ENCODE results near the gene SHE. TPM values are rescaled to one million over a fixed set of nuclear protein-coding genes. Genes with fewer than 3 reads are reported as not detected.

Gene SHE
- total RNA-seq, 4 donors from 2014 or later = 4.0 to 8.0 (median 6.1) TPM

DNA sequence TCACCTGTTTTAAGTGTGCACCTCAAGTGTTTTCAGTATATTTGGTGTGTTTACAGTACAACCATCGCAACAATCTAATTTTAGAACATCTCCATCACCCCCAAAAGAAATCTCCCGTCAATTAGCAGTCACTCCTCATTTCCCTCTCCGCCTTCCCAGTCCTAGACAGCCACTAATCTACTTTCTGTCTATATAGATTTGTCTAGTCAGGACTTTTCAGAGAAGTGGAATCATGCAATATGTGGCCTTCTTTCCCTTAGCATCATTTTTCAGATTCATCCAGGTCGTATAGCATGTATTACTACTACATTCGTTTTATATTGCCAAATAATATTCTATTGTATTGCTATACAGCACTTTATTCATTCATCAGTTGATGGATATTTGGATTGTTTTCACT lies 1.7 kb upstream of the SHE start:
- no peak for TF ChIP-seq POLR2A (IDR thresholded peaks at IDR 0.05)
- TF ChIP-seq, protein P1, sequence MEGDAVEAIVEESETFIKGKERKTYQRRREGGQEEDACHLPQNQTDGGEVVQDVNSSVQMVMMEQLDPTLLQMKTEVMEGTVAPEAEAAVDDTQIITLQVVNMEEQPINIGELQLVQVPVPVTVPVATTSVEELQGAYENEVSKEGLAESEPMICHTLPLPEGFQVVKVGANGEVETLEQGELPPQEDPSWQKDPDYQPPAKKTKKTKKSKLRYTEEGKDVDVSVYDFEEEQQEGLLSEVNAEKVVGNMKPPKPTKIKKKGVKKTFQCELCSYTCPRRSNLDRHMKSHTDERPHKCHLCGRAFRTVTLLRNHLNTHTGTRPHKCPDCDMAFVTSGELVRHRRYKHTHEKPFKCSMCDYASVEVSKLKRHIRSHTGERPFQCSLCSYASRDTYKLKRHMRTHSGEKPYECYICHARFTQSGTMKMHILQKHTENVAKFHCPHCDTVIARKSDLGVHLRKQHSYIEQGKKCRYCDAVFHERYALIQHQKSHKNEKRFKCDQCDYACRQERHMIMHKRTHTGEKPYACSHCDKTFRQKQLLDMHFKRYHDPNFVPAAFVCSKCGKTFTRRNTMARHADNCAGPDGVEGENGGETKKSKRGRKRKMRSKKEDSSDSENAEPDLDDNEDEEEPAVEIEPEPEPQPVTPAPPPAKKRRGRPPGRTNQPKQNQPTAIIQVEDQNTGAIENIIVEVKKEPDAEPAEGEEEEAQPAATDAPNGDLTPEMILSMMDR (IDR thresholded peaks at IDR 0.05) = no peak
- intact Hi-C loops (cut with DNase I; ENCODE audit: low total_unique reads) = no loop called here
- WGBS, 2 donors = 73 to 82% methylated on average over 5 of the region's 5 CpGs
- DNase-seq (ENCODE audit: low spot score in 2 of 2) = no peak
- H3K4me3 ChIP-seq (ENCODE audit: low read depth, poor library complexity, severe bottlenecking) = no peak overlapping the region

DNA sequence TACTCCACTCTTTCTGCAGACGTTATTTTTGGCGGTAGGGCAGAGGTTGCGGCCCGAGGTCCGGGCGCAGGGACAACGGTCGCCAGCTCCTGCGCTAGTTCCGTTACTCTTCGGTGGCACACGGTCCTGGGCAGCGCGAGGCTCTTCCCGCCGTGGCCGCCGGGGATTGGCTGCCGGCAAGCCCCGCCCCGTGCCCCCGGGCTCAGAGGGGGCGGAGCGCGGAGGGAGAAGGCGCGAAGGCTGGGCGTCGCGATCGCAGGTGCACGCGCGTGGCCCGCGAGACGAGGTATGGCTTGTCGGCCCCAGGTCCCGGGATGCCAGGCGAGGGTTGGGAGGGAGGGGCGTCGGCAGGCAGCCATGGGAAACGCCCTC lies 518 bp upstream of the SHE start:
- no peak for TF ChIP-seq POLR2A (IDR thresholded peaks at IDR 0.05)
- TF ChIP-seq, protein P1 (IDR thresholded peaks at IDR 0.05) = no peak

DNA sequence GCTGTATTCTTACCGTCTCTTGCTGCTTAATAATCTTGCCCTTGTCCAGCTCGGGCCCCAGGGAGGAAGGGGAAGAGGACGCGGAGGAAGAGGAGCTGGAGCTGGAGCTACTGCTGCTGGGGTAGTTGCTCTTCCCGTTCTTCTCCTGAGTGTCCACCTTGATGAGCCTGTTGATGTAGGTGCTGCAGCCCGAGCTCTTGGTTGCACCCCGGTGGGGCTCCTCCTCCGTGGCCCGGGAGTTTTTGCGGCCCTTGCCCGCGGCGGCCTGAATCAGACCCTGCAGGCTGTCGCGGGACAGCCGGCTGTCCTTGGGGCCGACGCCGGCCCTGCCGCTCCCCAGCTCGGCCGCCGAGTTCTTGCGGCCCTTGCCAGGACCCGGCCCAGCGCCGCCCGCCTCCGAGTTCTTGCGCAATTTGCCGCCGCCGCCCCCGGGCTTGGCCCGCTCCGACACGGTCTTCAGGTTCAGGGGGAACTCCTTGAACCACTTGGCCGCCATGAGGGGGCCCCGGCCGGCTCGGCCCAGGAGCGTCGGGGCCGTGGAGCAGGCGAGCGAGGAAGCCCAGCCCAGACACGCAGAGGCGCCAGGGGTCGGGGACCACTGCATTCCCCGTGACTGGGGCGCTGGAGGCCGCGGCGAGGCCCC lies 668 bp downstream of the SHE start:
- intact Hi-C loops (cut with DNase I; ENCODE audit: low total_unique reads) = no loop called here
- TF ChIP-seq POLR2A (IDR thresholded peaks at IDR 0.05) = no peak
- TF ChIP-seq, protein P1 (IDR thresholded peaks at IDR 0.05) = no peak
- peak overlapping the region; percentile 27 for H3K4me3 ChIP-seq (ENCODE audit: low read depth, poor library complexity, severe bottlenecking)
- 5% methylated on average over 32 to 36 of the region's 54 CpGs for WGBS, 2 donors
- DNase-seq (ENCODE audit: low spot score in 2 of 2) = peak in 1 of 2 donors; percentile 94

More for the DNA sequence above, 518 bp upstream of the SHE start:
- H3K4me3 ChIP-seq (ENCODE audit: low read depth, poor library complexity, severe bottlenecking) = no peak overlapping the region
- intact Hi-C loops (cut with DNase I; ENCODE audit: low total_unique reads) = no loop called here
- DNase-seq (ENCODE audit: low spot score in 2 of 2) = peak in 1 of 2 donors; percentile 80
- 11 to 27% methylated on average over 25 to 32 of the region's 43 CpGs for WGBS, 2 donors

DNA sequence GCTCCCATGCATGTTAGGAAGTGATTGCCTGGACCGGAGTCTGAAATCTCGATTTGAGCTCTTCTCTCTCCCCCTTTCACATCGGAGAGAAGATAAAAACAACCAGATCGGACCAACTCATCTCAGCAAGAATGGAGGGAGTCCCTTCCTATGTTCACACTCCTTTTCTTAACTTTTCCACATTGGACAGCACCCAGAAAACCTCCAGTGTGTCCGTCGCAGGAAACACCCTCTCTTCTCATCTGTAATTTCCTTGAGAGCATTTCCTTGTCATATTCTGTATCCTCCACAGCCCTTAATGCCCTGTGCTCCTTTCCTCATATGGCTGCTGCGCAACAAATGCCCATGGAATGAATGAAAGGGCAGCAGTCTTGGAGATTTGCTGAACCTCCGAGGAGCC lies 1.7 kb downstream of the SHE start:
- DNase-seq (ENCODE audit: low spot score in 2 of 2) = peak in 1 of 2 donors; percentile 36
- TF ChIP-seq, protein P1 (IDR thresholded peaks at IDR 0.05) = no peak
- intact Hi-C loops (cut with DNase I; ENCODE audit: low total_unique reads) = no loop called here
- H3K4me3 ChIP-seq (ENCODE audit: low read depth, poor library complexity, severe bottlenecking) = no peak overlapping the region
- WGBS, 2 donors = 70 to 74% methylated on average over 8 of the region's 8 CpGs

DNA sequence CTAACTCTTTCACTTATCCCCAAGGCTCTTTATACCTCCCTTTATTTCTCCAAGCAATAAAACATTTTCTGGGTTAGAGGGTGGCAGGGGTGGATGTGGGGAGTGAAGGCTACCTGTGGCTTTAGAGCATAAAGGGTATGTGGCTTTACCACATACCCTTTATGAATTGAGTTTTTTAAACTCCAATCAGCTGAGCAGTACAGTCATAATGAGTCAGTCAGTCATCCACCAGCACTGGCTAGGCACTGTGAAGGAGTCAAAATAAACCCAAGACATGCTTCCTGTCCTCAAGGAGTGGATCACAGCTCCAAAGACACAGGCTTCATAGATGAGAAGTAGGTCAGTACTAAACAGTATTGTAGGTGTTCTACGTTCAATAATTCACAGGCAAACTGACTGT lies 2.8 kb downstream of the SHE start:
- no peak for DNase-seq (ENCODE audit: low spot score in 2 of 2)
- WGBS, 2 donors = 85 to 88% methylated on average over 1 of the region's 1 CpG
- no peak for TF ChIP-seq POLR2A (IDR thresholded peaks at IDR 0.05)
- TF ChIP-seq, protein P1 (IDR thresholded peaks at IDR 0.05) = no peak
- intact Hi-C loops (cut with DNase I; ENCODE audit: low total_unique reads) = no loop called here
- H3K4me3 ChIP-seq (ENCODE audit: low read depth, poor library complexity, severe bottlenecking) = no peak overlapping the region
